Fibroblast of gingiva (primary cell): ENCODE results near the gene ZBTB7C.

Experiments used
- DNase-seq: peaks from one replicate; pipeline ENCODE4 v3.0.0-alpha.2; 2011; ENCODE audit warnings: low read depth

ZBTB7C gene

DNA sequence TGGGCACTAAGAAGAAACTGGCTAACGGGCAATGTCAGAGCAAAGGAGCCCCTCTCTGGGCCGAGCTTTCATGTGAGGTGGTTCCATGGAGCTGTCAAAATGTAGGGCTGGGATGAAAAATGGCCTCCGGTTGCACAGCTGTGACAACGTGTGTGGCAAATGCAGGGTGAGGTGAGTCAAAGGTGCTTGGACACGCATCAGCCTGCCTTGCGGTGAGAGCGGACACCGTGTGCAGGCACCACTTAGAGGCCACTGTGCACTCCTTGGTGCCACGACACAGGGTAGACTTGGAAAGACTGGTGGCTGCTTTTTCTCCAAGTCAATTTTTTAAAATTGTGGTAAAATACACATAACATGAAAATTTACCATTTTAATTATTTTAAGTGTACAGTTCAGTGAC lies 195.4 kb downstream of the ZBTB7C start:
- no peak for DNase-seq

DNA sequence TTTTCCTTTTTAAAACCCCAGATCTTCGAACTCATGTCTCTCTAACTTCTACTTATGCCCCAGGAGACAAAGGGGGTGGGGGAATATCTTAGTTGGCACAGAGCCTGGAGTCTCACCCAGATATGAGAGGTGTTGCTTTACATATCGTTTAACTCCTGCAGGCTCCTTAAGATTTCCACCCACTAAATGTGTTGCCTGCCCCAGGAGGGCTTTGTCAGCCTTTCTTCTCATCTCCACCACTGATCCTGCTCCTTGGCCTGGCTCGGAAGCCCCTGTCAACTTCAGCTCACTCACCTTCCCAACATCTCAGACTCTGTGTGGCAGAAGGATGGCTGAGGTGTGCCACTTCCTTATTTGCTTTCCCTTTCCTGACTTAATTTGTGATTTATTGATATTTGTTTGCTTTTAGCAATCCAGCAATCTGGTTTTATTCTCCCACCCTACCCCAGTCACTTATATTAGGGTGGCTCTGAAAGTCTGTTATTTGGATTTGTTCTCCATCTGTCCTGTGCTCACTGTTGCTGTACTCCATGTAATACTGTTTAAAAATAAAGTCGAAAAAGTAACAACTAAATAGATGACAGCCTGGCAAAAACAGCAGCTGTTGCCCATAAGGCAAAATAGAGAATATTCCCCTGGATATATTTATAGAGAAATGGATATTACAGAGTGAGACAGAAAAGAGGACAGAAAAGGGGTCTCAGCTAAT lies 200.6 kb downstream of the ZBTB7C start:
- DNase-seq = no peak

DNA sequence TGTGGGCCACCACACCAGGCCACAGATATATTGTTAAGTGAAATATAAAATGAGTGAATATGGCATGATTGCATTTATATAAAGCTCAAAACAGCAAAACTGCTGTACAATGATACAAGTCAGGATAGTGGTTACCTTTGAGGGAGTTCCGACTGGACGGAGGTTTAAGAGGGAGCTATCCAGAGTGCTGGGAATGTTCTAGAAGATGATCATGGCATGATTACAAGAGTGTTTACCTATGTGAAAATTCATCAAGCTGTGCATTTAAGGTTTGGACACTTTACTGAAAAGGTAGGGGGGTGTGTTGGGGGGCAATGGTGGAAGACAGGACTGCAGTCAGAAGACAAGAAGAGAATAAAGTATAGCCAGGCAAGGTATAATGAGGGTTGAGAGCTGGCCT lies 201.4 kb downstream of the ZBTB7C start:
- DNase-seq = no peak

- DNase-seq = no peak
Measured at GRCh38 chr18:48206887-48207286, 202.3 kb downstream of the ZBTB7C start.

DNA sequence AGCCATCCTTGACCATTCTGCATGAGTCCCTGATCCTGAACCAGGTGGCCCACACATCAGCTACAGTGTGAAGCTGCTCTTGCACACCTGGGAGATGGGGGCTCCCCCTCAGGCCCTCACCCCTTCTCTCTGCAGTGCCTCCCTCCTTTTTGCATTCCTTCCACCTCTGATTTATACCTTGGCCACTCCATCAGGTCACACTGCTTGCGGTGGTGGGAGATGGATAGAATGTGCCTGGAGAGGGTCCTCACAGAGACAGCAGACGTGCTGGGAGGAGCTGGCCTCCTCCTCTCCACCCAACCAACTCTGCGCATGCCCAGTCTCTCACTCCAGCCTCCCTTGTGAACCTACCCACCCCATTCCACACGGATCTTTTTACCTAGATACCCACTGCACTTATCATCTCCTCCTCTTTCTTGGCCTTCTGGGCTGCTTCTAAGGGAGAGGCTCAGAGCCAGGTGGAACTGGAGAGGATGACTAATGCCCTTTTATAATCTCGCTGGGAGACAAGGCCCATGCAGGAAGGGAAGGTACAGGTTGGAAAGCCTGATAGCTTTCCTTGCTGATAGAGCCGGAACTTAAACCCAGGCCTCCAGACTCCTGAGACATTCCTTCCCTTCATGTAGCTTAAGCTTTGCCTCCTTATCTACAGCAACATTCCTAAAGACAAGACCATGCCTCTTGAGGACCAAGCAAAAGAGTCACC lies 205.1 kb downstream of the ZBTB7C start:
- no peak for DNase-seq

- no peak for DNase-seq
Measured at GRCh38 chr18:48203288-48203945, 205.8 kb downstream of the ZBTB7C start.

- DNase-seq = no peak
Measured at GRCh38 chr18:48202350-48203260, 206.6 kb downstream of the ZBTB7C start.

DNA sequence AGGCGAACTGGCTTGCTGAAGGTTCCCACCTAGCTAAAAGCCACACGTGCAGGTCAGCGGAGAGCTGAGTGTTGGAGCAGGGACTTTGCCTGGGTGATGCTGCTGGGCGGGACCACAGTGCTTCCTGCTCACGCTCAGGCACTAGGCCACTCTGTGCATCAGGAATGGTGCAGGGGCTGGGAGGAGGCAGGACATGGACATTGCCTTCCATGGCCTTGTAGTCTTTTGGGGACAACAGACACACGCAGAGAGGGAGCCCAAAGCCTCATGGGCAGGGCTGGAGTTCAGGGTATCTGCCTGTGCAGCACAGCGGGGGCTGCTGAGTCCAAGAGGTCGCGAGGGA lies 207.2 kb downstream of the ZBTB7C start:
- DNase-seq = no peak

DNA sequence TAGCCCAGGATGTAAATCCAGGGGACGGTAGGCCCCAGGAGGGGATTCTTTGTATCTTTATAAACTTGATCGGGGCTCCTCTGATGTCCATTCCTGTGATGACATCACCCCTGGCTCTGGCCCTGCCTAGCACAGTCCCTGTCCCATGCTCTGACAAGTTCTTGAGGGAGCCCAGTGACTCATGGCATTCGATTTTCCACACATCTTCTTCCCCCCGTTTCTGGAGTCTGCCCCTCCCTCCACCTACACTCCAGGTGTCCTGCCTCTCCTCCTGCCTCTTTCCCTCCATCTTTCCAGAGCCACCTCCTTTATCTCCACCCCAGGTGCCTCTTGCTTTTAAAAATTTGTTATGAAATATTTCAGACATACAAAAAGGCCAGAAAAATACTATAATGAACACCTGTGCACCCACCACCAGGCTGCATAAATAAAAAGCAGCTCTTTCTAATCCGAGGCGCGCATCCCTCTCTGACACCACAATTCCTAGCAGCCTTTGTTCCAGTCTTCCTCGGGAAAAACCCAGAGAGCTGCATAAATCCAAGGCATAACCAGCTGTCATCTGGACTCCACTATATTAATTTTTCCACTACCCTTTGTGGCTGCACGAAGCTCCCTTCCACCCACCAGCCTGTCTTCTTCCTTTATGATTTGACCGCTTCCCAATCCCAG lies 207.7 kb downstream of the ZBTB7C start:
- DNase-seq = no peak

GRCh38 chr18:48200631-48201336 lies 208.4 kb downstream of the ZBTB7C start:
- no peak for DNase-seq

DNA sequence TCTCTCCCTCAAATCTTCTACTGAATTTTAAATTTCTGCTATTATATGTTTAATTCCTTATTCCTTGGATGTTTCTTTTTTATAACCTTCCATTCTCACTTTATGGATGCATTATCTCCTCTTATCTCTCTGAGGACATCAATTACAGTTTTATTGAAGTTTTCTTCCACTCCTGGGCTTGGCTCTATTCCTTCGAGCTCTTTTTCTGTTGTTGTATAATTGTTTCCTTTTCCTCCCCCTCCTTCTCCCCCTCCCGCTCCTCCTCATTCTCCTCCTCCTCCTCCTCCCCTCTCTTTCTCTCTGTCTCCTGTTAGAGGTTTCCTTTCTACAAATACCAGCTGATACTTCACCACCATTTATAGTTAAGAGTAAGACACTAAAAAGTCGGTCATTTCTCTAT lies 209.8 kb downstream of the ZBTB7C start:
- no peak for DNase-seq

DNA sequence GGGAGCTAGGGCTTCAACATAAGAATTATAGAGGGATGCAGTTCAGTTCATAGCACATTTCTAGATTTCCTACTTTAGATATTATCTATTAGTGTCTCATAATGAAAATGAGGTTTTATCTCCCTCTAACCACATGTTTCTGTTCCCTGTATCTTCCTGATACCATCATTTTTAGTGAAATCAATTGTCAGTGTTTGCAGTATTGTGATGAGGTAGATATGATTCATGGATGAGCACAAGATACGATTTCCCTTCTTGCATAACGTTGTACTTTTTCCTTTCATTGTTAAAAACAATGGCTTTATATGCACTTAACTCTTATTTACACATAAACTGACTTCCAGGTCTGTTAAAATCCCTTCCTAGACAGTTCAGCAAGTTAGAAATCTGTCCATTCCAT lies 211.4 kb downstream of the ZBTB7C start:
- DNase-seq = no peak

DNA sequence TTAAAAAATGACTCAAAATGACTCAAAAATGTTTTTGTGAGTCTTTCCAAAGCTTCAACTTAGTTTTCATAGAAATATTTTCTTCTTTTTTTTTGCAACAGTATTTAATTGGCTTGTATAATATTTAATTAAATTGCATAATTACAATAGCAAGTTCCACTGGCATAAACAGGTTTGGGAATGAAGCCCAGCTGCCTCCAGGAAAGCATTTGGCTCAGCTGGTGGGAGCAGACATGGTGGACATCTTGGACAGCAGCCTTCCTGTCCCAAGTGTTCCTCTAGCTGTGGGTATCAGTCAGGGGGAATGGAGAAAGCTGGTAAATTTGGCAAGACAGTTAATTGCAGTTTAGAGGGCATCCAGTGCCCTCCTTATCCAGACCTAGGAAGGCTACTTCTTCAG lies 213.4 kb downstream of the ZBTB7C start:
- DNase-seq = no peak

DNA sequence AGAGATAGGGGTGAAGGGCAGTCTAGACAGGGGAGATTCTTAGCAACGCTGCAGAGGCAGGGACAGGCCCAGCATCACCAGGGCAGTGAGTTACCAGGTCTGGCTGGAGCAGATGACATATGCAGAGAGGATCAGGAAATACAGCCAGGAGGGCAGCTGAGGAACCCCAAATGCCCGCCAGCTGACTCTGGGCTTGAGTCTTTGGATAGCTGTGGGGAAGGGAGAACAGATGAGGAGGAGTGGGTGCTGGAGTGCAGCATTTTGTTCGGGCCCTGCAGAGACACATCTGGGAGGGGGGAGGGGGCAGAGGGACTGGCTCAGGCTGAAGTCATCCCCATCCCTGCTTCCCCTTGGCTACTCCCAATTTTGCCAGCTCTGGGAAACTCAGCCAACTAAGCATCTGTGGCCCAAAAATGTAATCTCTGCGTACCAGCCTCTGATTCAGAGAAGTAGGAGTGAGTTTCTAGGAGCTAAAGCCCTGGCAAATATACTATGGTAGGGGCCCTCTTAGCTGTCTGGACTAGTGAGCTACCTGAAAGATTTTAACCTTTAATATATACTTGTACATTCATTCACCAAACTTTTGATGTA lies 214.5 kb downstream of the ZBTB7C start:
- no peak for DNase-seq

GRCh38 chr18:48193521-48194492 lies 215.4 kb downstream of the ZBTB7C start:
- DNase-seq = no peak

DNA sequence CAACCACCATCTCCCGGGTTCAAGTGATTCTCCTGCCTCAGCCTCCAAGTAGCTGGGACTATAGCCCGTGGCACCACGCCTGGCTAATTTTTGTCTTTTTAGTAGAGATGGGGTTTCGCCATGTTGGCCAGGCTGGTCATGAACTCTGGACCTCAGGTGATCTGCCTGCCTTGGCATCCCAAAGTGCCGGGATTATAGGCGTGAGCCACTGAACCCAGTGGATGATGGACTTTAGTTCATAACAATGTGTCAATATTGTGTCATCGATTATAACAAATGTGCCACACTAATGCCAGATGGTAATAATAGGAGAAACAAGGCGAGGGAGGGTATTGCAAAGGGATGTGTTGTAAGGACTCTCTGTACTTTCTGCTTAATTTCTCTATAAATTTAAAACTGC lies 216.6 kb downstream of the ZBTB7C start:
- no peak for DNase-seq

GRCh38 chr18:48191494-48191893 lies 217.7 kb downstream of the ZBTB7C start:
- no peak for DNase-seq

GRCh38 chr18:48190994-48191393 lies 218.2 kb downstream of the ZBTB7C start:
- DNase-seq = no peak

DNA sequence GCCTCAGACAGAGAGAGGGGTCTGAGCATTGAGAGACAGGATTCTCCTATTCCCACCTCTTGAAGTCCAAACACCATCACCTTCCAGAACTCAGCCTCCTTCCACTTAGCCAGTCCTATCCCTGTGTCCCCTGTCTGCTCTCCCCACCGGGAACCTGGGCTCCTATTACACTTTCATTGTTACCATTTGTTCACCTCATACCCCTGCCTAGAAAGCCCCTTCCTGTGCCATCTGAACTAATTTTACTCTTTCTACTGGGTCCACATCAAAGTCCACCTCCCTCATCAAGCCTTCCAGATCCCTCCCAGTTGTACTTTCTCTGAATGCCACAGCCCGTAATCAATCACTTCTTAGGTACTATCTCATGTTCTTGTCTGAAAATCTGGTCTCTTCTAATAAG lies 220.6 kb downstream of the ZBTB7C start:
- no peak for DNase-seq

GRCh38 chr18:48186861-48187260 lies 222.3 kb downstream of the ZBTB7C start:
- no peak for DNase-seq
